Spleen (tissue), 7 donors: ENCODE measurements around the gene MLYCD.

Experiments used
- CTCF ChIP-seq, 11 experiments: fragments of 200-600 bp in 7 of 11; fragments of 450-650 bp in 4 of 11; sonication (generic) in 4 of 11; IDR thresholded peaks in 8 of 11; conservative IDR thresholded peaks in 3 of 11; 1 replicate in 7 of 11; 2 replicates in 4 of 11; pipeline versions ENCODE4 v1.4.0 to v1.8.0; 2016 to 2021; ENCODE audit warnings: antibody characterized with exemption in 11 of 11, inconsistent platforms in 4 of 11, mild to moderate bottlenecking in 1 of 11
- POLR2A ChIP-seq, 3 donors: fragments of 450-650 bp; IDR thresholded peaks; one replicate each; pipeline ENCODE4 v1.5.1; 2017; ENCODE audit warnings: antibody characterized with exemption in 3 of 3, mild to moderate bottlenecking in 1 of 3
- POLR2AphosphoS5 ChIP-seq, 3 donors: sonication (generic); formaldehyde crosslinking; IDR thresholded peaks; one replicate each; pipeline ENCODE4 v1.5.1; 2017; ENCODE audit warnings: antibody characterized with exemption in 3 of 3
- donor health status: DM: no; HTN: no; CAD: no; lungs with moderate emphysema.
- donor health status: DM: no; HTN: no; CAD: no.
- donor health status: DM: no; HTN: no; CAD: no.

- TF ChIP-seq CTCF (IDR thresholded peaks at IDR 0.05 in 8 of 11, conservative IDR thresholded peaks at IDR 0.05 in 3 of 11) (no peak), POLR2A (IDR thresholded peaks at IDR 0.05) (no peak), POLR2AphosphoS5 (IDR thresholded peaks at IDR 0.05) (peak in 1 of 3 donors; percentile 17)
These were observed 43.2 kb downstream of the MLYCD start for GRCh38 chr16:83942074-83942473.
